HepG2 (cell line): ENCODE results near the gene NXN. TPM values are rescaled to one million over a fixed set of nuclear protein-coding genes. Genes with fewer than 3 reads are reported as not detected.

Experiments used
- AHDC1 ChIP-seq: sonication (generic); formaldehyde crosslinking; IDR thresholded peaks from 2 replicates; pipeline ENCODE4 v1.5.1; 2020; ENCODE audit warnings: mild to moderate bottlenecking, missing genetic modification reagents, borderline replicate concordance
- CREM ChIP-seq, 2 experiments: sonication (generic) in 1 of 2; formaldehyde crosslinking in 1 of 2; IDR thresholded peaks; 2 replicates each; pipeline versions ENCODE4 v1.4.0 to v1.6.1; 2016 to 2020; ENCODE audit warnings: antibody characterized with exemption in 1 of 2, mild to moderate bottlenecking in 1 of 2, missing genetic modification reagents in 1 of 2
- SIX4 ChIP-seq: sonication (generic); formaldehyde crosslinking; IDR thresholded peaks from 2 replicates; pipeline ENCODE4 v1.4.0; 2020; ENCODE audit warnings: missing genetic modification reagents
- SSRP1 ChIP-seq: IDR thresholded peaks from 2 replicates; pipeline ENCODE4 v1.6.1; 2016; ENCODE audit warnings: control low read depth
- TEAD2 ChIP-seq: sonication (generic); formaldehyde crosslinking; IDR thresholded peaks from 2 replicates; pipeline ENCODE4 v1.9.0; 2021; ENCODE audit warnings: missing genetic modification reagents
- ZNF430 ChIP-seq: sonication (generic); formaldehyde crosslinking; IDR thresholded peaks from 2 replicates; pipeline ENCODE4 v1.9.0; 2021; ENCODE audit warnings: mild to moderate bottlenecking, missing genetic modification reagents
- ZNF670 ChIP-seq: sonication (generic); formaldehyde crosslinking; IDR thresholded peaks from 2 replicates; pipeline ENCODE4 v1.8.0; 2022; ENCODE audit warnings: mild to moderate bottlenecking, missing genetic modification reagents, borderline replicate concordance
- ZNF674 ChIP-seq: sonication (generic); formaldehyde crosslinking; IDR thresholded peaks from 2 replicates; pipeline ENCODE4 v1.5.0; 2020; ENCODE audit warnings: low read depth, mild to moderate bottlenecking, missing genetic modification reagents
- ZNF780A ChIP-seq: sonication (generic); formaldehyde crosslinking; IDR thresholded peaks from 2 replicates; pipeline ENCODE4 v1.8.0; 2022; ENCODE audit warnings: mild to moderate bottlenecking, missing genetic modification reagents, moderate library complexity
- ZNF878 ChIP-seq: sonication (generic); formaldehyde crosslinking; IDR thresholded peaks from 2 replicates; pipeline ENCODE4 v1.8.1; 2023; ENCODE audit warnings: mild to moderate bottlenecking, missing genetic modification reagents, moderate library complexity
- ZSCAN21 ChIP-seq: sonication (generic); formaldehyde crosslinking; IDR thresholded peaks from 2 replicates; pipeline ENCODE4 v1.8.0; 2022; ENCODE audit warnings: mild to moderate bottlenecking, missing genetic modification reagents, moderate library complexity, borderline replicate concordance
- polyA plus RNA-seq, 8 experiments: library from polyadenylated mRNA; depleted of rRNA in 3 of 8; stranded (reverse) in 7 of 8; unstranded in 1 of 8; fragments of >200 nt; fragmentation: Illumina TruSeq in 4 of 8; extraction: Trizol in 4 of 8; gene quantifications; 2 replicates each; pipeline versions ENCODE4 v1.2.1 to v1.2.3, GENCODE V29; 2011 to 2016; ENCODE audit warnings: low read depth in 4 of 8, missing spikeins in 1 of 8, mixed read lengths in 1 of 8; ENCODE audit not compliant: insufficient read depth in 1 of 8
- total RNA-seq, 5 experiments: library from RNA; depleted of rRNA; stranded (reverse); fragments of >200 nt; fragmentation: Illumina TruSeq; extraction: Trizol; gene quantifications; 2 replicates each; pipeline ENCODE4 v1.2.3, GENCODE V29; 2016; ENCODE audit warnings: low read depth in 1 of 5
- TF ChIP-seq, protein P1 (sequence below): sonication (generic); formaldehyde crosslinking; IDR thresholded peaks from 2 replicates; pipeline ENCODE4 v1.8.0; 2022; ENCODE audit warnings: mild to moderate bottlenecking, missing genetic modification reagents, moderate library complexity
- TF ChIP-seq, protein P2 (sequence below): sonication (generic); formaldehyde crosslinking; IDR thresholded peaks from 2 replicates; pipeline ENCODE4 v1.8.1; 2022; ENCODE audit warnings: low read depth, mild to moderate bottlenecking, missing genetic modification reagents
- TF ChIP-seq, protein P3 (sequence below): sonication (generic); formaldehyde crosslinking; IDR thresholded peaks from 2 replicates; pipeline ENCODE4 v1.5.0; 2020; ENCODE audit warnings: missing genetic modification reagents, mild to moderate bottlenecking, borderline replicate concordance
- TF ChIP-seq, protein P4 (sequence below): sonication (generic); formaldehyde crosslinking; IDR thresholded peaks from 2 replicates; pipeline ENCODE4 v1.4.0; 2020; ENCODE audit warnings: missing genetic modification reagents
- TF ChIP-seq, protein P5 (sequence below): IDR thresholded peaks from 2 replicates; pipeline ENCODE4 v1.6.1; 2016; ENCODE audit warnings: missing genetic modification reagents, missing compliant biosample characterization

The NXN gene
- total and polyA plus RNA-seq, 2 of the 13 experiments (the other 11 are each of a cell fraction or from before 2014, with no cell fraction given), result 22.2 to 24.3 TPM

DNA sequence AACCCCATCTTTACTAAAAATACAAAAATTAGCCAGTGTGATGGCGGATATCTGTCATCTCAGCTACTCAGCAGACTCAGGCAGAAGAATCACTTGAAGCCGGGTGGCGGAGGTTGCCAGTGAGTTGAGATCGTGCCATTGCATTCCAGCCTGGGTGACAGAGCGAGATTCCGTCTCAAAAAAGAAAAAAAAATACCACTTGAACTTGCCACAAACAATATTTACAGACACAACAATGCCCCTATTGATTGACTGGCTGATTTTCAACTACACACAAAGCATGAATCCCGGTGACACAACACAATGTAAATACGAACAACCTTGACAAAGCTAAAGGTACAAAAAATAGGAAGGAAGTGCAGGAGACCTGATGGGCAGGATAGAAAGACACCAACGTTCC lies 49.3 kb downstream of the NXN start (continued):
- TF ChIP-seq, protein P1, sequence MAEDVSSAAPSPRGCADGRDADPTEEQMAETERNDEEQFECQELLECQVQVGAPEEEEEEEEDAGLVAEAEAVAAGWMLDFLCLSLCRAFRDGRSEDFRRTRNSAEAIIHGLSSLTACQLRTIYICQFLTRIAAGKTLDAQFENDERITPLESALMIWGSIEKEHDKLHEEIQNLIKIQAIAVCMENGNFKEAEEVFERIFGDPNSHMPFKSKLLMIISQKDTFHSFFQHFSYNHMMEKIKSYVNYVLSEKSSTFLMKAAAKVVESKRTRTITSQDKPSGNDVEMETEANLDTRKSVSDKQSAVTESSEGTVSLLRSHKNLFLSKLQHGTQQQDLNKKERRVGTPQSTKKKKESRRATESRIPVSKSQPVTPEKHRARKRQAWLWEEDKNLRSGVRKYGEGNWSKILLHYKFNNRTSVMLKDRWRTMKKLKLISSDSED, result no peak
- TF ChIP-seq AHDC1 (CRISPR knock-in tag), result peak; percentile 93; the same call in 1 of the 2 replicates
- TF ChIP-seq ZSCAN21, result no peak
- TF ChIP-seq, protein P2, sequence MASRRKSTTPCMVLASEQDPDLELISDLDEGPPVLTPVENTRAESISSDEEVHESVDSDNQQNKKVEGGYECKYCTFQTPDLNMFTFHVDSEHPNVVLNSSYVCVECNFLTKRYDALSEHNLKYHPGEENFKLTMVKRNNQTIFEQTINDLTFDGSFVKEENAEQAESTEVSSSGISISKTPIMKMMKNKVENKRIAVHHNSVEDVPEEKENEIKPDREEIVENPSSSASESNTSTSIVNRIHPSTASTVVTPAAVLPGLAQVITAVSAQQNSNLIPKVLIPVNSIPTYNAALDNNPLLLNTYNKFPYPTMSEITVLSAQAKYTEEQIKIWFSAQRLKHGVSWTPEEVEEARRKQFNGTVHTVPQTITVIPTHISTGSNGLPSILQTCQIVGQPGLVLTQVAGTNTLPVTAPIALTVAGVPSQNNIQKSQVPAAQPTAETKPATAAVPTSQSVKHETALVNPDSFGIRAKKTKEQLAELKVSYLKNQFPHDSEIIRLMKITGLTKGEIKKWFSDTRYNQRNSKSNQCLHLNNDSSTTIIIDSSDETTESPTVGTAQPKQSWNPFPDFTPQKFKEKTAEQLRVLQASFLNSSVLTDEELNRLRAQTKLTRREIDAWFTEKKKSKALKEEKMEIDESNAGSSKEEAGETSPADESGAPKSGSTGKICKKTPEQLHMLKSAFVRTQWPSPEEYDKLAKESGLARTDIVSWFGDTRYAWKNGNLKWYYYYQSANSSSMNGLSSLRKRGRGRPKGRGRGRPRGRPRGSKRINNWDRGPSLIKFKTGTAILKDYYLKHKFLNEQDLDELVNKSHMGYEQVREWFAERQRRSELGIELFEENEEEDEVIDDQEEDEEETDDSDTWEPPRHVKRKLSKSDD (CRISPR knock-in tag), result peak; percentile 71; the same call in 1 of the 2 replicates
- TF ChIP-seq CREM (IDR thresholded peaks at IDR 0.05), result peak; percentile 93
- TF ChIP-seq CREM (CRISPR knock-in tag; IDR thresholded peaks at IDR 0.05), result no peak
- TF ChIP-seq ZNF674 (CRISPR knock-in tag), result no peak
- peak; percentile 93; the same call in 1 of the 2 replicates for TF ChIP-seq ZNF878
- peak; percentile 86; the same call in 1 of the 2 replicates for TF ChIP-seq SSRP1 (CRISPR knock-in tag)
- TF ChIP-seq ZNF670 (CRISPR knock-in tag), result peak; percentile 71
- TF ChIP-seq, protein P3, sequence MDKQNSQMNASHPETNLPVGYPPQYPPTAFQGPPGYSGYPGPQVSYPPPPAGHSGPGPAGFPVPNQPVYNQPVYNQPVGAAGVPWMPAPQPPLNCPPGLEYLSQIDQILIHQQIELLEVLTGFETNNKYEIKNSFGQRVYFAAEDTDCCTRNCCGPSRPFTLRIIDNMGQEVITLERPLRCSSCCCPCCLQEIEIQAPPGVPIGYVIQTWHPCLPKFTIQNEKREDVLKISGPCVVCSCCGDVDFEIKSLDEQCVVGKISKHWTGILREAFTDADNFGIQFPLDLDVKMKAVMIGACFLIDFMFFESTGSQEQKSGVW (CRISPR knock-in tag), result no peak
- no peak for TF ChIP-seq TEAD2 (CRISPR knock-in tag)
- TF ChIP-seq, protein P4, sequence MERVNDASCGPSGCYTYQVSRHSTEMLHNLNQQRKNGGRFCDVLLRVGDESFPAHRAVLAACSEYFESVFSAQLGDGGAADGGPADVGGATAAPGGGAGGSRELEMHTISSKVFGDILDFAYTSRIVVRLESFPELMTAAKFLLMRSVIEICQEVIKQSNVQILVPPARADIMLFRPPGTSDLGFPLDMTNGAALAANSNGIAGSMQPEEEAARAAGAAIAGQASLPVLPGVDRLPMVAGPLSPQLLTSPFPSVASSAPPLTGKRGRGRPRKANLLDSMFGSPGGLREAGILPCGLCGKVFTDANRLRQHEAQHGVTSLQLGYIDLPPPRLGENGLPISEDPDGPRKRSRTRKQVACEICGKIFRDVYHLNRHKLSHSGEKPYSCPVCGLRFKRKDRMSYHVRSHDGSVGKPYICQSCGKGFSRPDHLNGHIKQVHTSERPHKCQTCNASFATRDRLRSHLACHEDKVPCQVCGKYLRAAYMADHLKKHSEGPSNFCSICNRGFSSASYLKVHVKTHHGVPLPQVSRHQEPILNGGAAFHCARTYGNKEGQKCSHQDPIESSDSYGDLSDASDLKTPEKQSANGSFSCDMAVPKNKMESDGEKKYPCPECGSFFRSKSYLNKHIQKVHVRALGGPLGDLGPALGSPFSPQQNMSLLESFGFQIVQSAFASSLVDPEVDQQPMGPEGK (CRISPR knock-in tag), result peak; percentile 77
- TF ChIP-seq, protein P5, sequence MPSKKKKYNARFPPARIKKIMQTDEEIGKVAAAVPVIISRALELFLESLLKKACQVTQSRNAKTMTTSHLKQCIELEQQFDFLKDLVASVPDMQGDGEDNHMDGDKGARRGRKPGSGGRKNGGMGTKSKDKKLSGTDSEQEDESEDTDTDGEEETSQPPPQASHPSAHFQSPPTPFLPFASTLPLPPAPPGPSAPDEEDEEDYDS (CRISPR knock-in tag), result no peak
- TF ChIP-seq SIX4 (CRISPR knock-in tag), result peak; percentile 74
- TF ChIP-seq ZNF430 (CRISPR knock-in tag), result 0 out of 2 replicates have a peak, but pooled peaks have one; percentile 47
- no peak for TF ChIP-seq ZNF780A (CRISPR knock-in tag)
